ENCODE measurements around the gene FRMD6.
"Not testable (repeated sequence)": the region's sequence is repeated elsewhere in the genome, so short reads cannot be mapped to it uniquely, and the experiment has no call there.

Gene FRMD6

DNA sequence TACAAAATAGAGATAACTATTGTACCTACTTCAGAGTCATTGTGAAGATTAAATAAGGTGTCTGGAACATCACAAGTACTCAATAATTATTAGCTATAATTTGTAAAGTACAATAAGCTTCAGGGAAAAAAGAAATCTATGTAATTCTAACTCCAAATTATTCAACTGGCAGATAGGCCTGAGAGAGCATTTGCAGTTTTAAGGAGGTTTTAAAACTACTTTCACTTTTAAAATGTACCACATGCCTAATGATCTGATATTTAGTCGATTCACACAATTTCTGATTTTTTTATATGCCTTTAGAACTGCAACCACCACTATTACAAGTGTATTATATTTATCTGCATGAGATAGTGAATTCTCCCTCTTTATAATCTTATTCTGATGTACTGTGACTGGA, 24.9 kb upstream of the FRMD6 start:
- Histone ChIP-seq H3K4me1 (ENCODE audit: control insufficient read depth in 1 of 2, insufficient read depth in 2 of 2, low read length in 2 of 2) (no peaks in the 10 kb centered on the region), H3K36me3 (ENCODE audit: control insufficient read depth in 1 of 2, insufficient read depth in 2 of 2, low read length in 2 of 2) (no peaks in the 10 kb centered on the region), H3K4me3 (ENCODE audit: low read depth in 1 of 2, low read length in 2 of 2) (no peak overlapping the region), H3K9ac (ENCODE audit: low read depth in 1 of 2, low read length in 2 of 2) (no peak overlapping the region), H3K9me3 (ENCODE audit: control insufficient read depth in 1 of 2, low read length in 2 of 2) (no peaks in the 10 kb centered on the region), H3K27ac (ENCODE audit: low read depth, low read length) (no peak overlapping the region), H3K27me3 (ENCODE audit: control insufficient read depth in 1 of 2, insufficient read depth in 2 of 2, low read length in 2 of 2) (no peaks in the 10 kb centered on the region)

DNA sequence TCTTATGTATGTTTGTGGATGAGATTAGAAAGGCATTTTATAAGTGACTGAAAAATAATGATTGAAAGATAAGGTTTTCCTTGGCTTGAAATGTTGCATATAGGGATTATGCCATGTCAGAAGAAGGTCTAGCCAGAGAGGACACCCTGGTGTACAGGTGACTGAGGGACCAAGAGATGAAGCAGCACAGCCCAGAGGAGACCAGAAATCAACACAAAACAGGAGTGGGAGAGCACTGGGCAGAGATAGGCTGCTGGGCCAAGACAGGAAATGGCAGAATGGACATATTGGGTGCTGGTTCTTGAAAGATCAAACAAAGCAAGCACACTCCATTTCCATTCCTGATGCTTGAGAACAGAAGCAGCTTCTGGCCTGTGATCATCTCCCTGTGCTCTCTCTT, 24.4 kb upstream of the FRMD6 start:
- H3K27me3 ChIP-seq (ENCODE audit: control insufficient read depth in 1 of 2, insufficient read depth in 2 of 2, low read length in 2 of 2), result no peaks in the 10 kb centered on the region
- H3K27ac ChIP-seq (ENCODE audit: low read depth, low read length), result no peak overlapping the region
- no peaks in the 10 kb centered on the region for H3K9me3 ChIP-seq (ENCODE audit: control insufficient read depth in 1 of 2, low read length in 2 of 2)
- H3K4me1 ChIP-seq (ENCODE audit: control insufficient read depth in 1 of 2, insufficient read depth in 2 of 2, low read length in 2 of 2), result no peaks in the 10 kb centered on the region
- no peak overlapping the region for H3K4me3 ChIP-seq (ENCODE audit: low read depth in 1 of 2, low read length in 2 of 2)
- H3K9ac ChIP-seq (ENCODE audit: low read depth in 1 of 2, low read length in 2 of 2), result no peak overlapping the region
- H3K36me3 ChIP-seq (ENCODE audit: control insufficient read depth in 1 of 2, insufficient read depth in 2 of 2, low read length in 2 of 2), result no peaks in the 10 kb centered on the region

DNA sequence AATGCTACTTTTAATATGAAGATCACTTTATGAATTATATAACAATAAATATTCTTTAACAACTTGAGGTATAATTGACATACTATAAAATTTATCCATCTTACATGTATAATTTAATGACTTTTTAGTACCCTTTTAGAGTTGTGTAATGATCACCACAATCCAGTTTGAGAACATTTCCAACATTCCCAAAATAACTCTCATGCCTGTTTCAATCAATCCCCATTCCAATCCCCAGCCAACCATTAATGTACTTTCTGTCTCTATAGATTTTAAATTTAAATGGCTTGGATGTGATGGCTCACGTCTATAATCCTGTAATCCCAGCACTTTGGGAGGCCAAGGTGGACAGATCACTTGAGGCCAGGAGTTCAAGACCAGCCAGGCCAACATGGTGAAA, 23.5 kb upstream of the FRMD6 start:
- no peaks in the 10 kb centered on the region for H3K27me3 ChIP-seq (ENCODE audit: control insufficient read depth in 1 of 2, insufficient read depth in 2 of 2, low read length in 2 of 2)
- H3K9ac ChIP-seq (ENCODE audit: low read depth in 1 of 2, low read length in 2 of 2), result no peak overlapping the region
- H3K27ac ChIP-seq (ENCODE audit: low read depth, low read length), result no peak overlapping the region
- H3K36me3 ChIP-seq (ENCODE audit: control insufficient read depth in 1 of 2, insufficient read depth in 2 of 2, low read length in 2 of 2), result no peaks in the 10 kb centered on the region
- H3K4me1 ChIP-seq (ENCODE audit: control insufficient read depth in 1 of 2, insufficient read depth in 2 of 2, low read length in 2 of 2), result no peaks in the 10 kb centered on the region
- no peaks in the 10 kb centered on the region for H3K9me3 ChIP-seq (ENCODE audit: control insufficient read depth in 1 of 2, low read length in 2 of 2)
- H3K4me3 ChIP-seq (ENCODE audit: low read depth in 1 of 2, low read length in 2 of 2), result no peak overlapping the region

DNA sequence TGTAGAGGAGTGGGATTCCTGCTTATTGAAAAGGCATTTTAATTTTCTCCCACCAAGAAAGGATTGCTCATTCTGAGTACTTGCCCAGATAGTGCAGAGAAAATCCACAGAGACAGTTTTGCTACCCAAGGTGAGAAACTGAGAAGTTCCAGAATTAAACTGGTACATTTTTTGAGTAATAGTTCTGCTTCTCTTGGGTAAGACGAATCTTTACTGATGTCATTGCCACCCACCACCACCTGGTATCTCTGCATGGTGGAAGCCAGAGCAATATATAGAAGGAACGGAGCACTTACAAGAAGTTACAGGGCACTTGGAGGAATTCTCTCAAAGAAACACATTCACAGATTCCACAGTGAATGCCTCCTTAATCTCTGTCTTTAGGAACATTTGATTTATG, 20.7 kb upstream of the FRMD6 start:
- no peaks in the 10 kb centered on the region for H3K9me3 ChIP-seq (ENCODE audit: control insufficient read depth in 1 of 2, low read length in 2 of 2)
- H3K4me3 ChIP-seq (ENCODE audit: low read depth in 1 of 2, low read length in 2 of 2), result no peak overlapping the region
- H3K9ac ChIP-seq (ENCODE audit: low read depth in 1 of 2, low read length in 2 of 2), result no peak overlapping the region
- H3K36me3 ChIP-seq (ENCODE audit: control insufficient read depth in 1 of 2, insufficient read depth in 2 of 2, low read length in 2 of 2), result no peaks in the 10 kb centered on the region
- H3K4me1 ChIP-seq (ENCODE audit: control insufficient read depth in 1 of 2, insufficient read depth in 2 of 2, low read length in 2 of 2), result no peaks in the 10 kb centered on the region
- H3K27ac ChIP-seq (ENCODE audit: low read depth, low read length), result no peak overlapping the region
- H3K27me3 ChIP-seq (ENCODE audit: control insufficient read depth in 1 of 2, insufficient read depth in 2 of 2, low read length in 2 of 2), result peaks cover 0 to 2% of the 10 kb centered on the region in 2 donors

DNA sequence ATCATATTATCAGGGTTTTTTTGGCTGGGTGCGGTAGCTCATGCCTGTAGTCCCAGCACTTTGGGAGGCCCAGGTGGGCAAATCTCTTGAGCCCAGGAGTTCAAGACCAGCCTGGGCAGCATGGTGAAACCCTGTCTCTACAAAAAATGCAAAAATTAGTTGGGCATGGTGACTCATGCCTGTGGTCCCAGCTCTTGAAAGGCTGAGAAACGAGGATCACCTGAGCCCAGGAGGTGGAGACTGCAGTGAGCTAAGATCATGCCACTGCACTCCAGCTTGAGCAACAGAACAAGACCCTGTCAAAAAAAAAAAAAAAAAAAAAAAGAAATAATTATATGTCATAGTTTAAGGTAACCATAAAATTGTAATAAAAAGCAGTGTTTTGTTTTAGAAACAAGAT, 18.4 kb upstream of the FRMD6 start:
- not testable (repeated sequence) for H3K4me1 ChIP-seq (ENCODE audit: control insufficient read depth in 1 of 2, insufficient read depth in 2 of 2, low read length in 2 of 2); H3K36me3 ChIP-seq (ENCODE audit: control insufficient read depth in 1 of 2, insufficient read depth in 2 of 2, low read length in 2 of 2); H3K9me3 ChIP-seq (ENCODE audit: control insufficient read depth in 1 of 2, low read length in 2 of 2); H3K27me3 ChIP-seq (ENCODE audit: control insufficient read depth in 1 of 2, insufficient read depth in 2 of 2, low read length in 2 of 2); H3K4me3 ChIP-seq (ENCODE audit: low read depth in 1 of 2, low read length in 2 of 2); H3K9ac ChIP-seq (ENCODE audit: low read depth in 1 of 2, low read length in 2 of 2); H3K27ac ChIP-seq (ENCODE audit: low read depth, low read length)

DNA sequence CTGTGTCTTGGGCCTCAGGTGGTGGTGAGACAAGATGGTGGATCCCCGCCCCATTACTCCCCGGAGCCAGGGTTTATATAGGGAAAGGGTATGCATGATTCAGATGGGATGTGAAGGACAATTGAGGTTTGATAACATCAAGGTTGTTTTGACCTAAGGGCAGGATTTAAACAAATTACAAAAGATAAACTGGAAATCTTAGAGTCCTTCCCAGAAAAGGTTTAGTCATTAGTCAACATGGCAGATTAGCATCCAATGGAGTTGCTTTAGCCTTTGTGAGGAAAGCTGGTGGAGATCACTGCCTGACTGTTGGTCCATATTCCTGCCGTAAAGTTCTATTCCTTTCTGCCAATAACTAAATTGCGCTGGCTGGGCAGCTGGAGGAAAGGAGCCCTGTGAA, 15.6 kb upstream of the FRMD6 start:
- Histone ChIP-seq H3K4me3 (ENCODE audit: low read depth in 1 of 2, low read length in 2 of 2) (no peak overlapping the region), H3K27me3 (ENCODE audit: control insufficient read depth in 1 of 2, insufficient read depth in 2 of 2, low read length in 2 of 2) (peaks cover 0 to 6% of the 10 kb centered on the region in 2 donors), H3K9ac (ENCODE audit: low read depth in 1 of 2, low read length in 2 of 2) (no peak overlapping the region), H3K27ac (ENCODE audit: low read depth, low read length) (no peak overlapping the region), H3K9me3 (ENCODE audit: control insufficient read depth in 1 of 2, low read length in 2 of 2) (no peaks in the 10 kb centered on the region), H3K36me3 (ENCODE audit: control insufficient read depth in 1 of 2, insufficient read depth in 2 of 2, low read length in 2 of 2) (no peaks in the 10 kb centered on the region), H3K4me1 (ENCODE audit: control insufficient read depth in 1 of 2, insufficient read depth in 2 of 2, low read length in 2 of 2) (no peaks in the 10 kb centered on the region)

DNA sequence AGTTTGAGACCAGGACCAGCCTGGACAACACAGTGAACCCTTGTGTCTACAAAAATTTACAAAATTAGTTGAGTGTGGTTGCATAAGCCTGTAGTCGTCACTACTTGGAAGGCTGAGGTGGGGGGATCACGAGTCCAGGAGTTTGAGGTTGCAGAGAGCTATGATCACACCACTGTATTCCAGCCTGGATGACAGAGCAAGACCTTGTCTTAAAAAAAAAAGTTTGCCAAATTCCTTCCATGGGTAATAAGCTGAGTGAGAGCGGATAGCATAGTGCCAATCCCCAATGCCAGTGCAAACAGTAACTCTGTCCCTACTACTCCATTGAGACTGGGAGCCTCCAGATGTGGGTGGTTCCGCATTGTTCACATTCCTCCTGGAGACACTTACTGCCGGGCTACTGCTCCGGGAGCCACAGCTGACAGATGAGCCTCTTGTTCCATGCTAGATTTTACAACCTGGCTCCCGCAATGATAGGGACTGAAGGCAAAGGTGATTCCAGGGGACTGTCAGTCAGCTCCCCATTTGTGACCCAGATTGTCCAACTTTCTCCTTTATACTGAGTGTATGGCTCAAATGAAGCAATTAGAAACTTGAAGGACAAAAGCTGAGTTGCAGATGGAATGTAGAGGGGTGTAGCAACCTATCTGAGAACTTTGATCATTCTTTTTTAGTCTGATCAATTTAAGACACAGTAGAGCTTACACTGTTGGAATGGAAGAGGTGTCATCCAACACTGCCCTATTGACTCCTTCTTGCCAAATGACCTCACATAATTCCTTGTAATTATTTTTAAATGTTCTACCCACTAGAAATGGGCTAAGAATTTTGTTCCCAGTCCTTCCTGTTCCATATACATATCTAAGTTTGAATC, 13.4 kb upstream of the FRMD6 start:
- Histone ChIP-seq H3K9ac (ENCODE audit: low read depth in 1 of 2, low read length in 2 of 2) (no peak overlapping the region), H3K9me3 (ENCODE audit: control insufficient read depth in 1 of 2, low read length in 2 of 2) (no peaks in the 10 kb centered on the region), H3K4me1 (ENCODE audit: control insufficient read depth in 1 of 2, insufficient read depth in 2 of 2, low read length in 2 of 2) (no peaks in the 10 kb centered on the region), H3K4me3 (ENCODE audit: low read depth in 1 of 2, low read length in 2 of 2) (no peak overlapping the region), H3K27ac (ENCODE audit: low read depth, low read length) (no peak overlapping the region), H3K36me3 (ENCODE audit: control insufficient read depth in 1 of 2, insufficient read depth in 2 of 2, low read length in 2 of 2) (no peaks in the 10 kb centered on the region), H3K27me3 (ENCODE audit: control insufficient read depth in 1 of 2, insufficient read depth in 2 of 2, low read length in 2 of 2) (peaks cover 0 to 6% of the 10 kb centered on the region in 2 donors)

DNA sequence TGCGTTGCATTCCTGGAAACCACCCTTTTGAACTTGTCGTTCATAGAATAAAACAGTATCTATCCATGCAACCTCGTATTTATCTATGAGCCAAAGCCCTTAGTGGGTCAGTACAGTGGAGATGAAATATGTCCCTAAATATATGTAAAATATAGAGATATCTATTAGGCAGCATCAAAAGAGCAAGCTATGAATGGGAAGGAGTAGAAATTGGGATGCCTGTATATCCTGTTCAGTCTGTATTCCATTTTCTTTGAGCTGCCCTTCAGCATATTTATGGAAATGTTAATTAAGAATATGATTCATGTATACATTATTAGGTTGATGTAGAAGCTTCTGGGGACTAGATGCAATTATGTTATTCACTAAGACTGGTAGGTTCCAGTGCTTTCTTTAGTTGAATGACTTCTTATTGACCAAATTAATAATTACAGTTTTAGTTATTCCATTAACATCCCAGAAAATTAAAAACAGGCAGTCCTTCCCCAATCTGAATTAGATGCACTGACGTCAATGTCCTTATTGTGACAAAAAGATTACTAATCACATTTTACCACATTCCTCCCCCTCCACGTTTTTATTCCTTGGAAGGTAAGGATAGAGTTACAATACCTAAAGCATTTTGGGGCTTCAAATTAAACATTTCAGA, 11.9 kb upstream of the FRMD6 start:
- no peaks in the 10 kb centered on the region for H3K9me3 ChIP-seq (ENCODE audit: control insufficient read depth in 1 of 2, low read length in 2 of 2)
- H3K4me3 ChIP-seq (ENCODE audit: low read depth in 1 of 2, low read length in 2 of 2), result no peak overlapping the region
- H3K4me1 ChIP-seq (ENCODE audit: control insufficient read depth in 1 of 2, insufficient read depth in 2 of 2, low read length in 2 of 2), result no peaks in the 10 kb centered on the region
- H3K27me3 ChIP-seq (ENCODE audit: control insufficient read depth in 1 of 2, insufficient read depth in 2 of 2, low read length in 2 of 2), result peaks cover 0 to 6% of the 10 kb centered on the region in 2 donors
- H3K36me3 ChIP-seq (ENCODE audit: control insufficient read depth in 1 of 2, insufficient read depth in 2 of 2, low read length in 2 of 2), result no peaks in the 10 kb centered on the region
- no peak overlapping the region for H3K9ac ChIP-seq (ENCODE audit: low read depth in 1 of 2, low read length in 2 of 2)
- H3K27ac ChIP-seq (ENCODE audit: low read depth, low read length), result no peak overlapping the region

DNA sequence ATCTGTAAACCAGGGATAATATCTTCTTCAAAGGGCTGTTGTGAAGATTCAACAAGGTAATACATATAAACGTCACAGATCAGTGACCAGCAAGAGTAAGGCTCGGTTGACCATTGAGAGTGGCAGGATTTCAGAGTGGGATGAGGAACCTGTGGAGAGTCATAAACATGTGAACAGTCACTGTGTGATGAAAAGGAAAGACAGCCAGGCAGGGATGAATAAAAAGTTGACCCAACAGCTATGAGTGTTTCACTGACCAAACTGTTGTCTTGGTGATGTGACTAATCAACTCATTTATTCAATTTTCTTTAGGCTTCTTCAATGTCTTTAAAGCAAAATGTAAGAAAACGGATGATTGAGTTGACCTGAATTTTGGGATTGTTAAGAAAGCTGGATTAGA, 8.6 kb upstream of the FRMD6 start:
- no peaks in the 10 kb centered on the region for H3K27me3 ChIP-seq (ENCODE audit: control insufficient read depth in 1 of 2, insufficient read depth in 2 of 2, low read length in 2 of 2)
- no peak overlapping the region for H3K4me3 ChIP-seq (ENCODE audit: low read depth in 1 of 2, low read length in 2 of 2)
- no peak overlapping the region for H3K9ac ChIP-seq (ENCODE audit: low read depth in 1 of 2, low read length in 2 of 2)
- H3K27ac ChIP-seq (ENCODE audit: low read depth, low read length), result no peak overlapping the region
- no peaks in the 10 kb centered on the region for H3K9me3 ChIP-seq (ENCODE audit: control insufficient read depth in 1 of 2, low read length in 2 of 2)
- no peaks in the 10 kb centered on the region for H3K4me1 ChIP-seq (ENCODE audit: control insufficient read depth in 1 of 2, insufficient read depth in 2 of 2, low read length in 2 of 2)
- no peaks in the 10 kb centered on the region for H3K36me3 ChIP-seq (ENCODE audit: control insufficient read depth in 1 of 2, insufficient read depth in 2 of 2, low read length in 2 of 2)

DNA sequence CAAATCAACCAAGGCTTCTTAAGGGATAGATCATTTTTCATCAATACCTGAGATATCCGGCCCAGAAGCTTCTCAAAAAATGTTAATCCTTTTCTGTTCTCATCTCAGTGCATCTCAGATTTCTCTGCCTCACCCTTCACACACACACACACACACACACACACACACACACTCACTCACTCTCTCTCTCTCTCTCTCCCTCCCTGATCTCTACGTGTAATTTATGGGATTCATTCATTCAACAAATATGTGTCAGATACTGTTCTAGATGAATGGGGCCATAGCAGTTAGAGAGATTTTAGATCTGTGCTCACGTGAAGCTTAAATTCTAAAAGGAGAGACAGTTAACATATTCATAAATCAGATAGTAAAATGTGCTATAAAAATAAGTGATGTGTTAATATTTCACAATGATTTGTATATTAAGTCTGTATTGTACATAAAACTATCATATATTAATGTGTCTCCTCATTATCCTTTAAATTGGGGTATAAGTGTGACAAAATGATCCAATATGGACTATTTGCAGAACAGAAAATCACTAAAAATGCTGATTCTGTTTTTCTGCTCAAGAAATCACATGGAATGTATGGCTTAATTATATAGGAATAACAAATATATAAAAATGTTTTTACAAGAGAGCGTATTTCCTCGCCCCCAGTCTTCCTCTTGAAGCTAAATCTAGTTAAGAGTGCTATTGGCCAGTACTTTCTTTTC, 7.3 kb upstream of the FRMD6 start:
- Histone ChIP-seq H3K9ac (ENCODE audit: low read depth in 1 of 2, low read length in 2 of 2) (no peak overlapping the region), H3K36me3 (ENCODE audit: control insufficient read depth in 1 of 2, insufficient read depth in 2 of 2, low read length in 2 of 2) (no peaks in the 10 kb centered on the region), H3K27ac (ENCODE audit: low read depth, low read length) (no peak overlapping the region), H3K27me3 (ENCODE audit: control insufficient read depth in 1 of 2, insufficient read depth in 2 of 2, low read length in 2 of 2) (no peaks in the 10 kb centered on the region), H3K9me3 (ENCODE audit: control insufficient read depth in 1 of 2, low read length in 2 of 2) (no peaks in the 10 kb centered on the region), H3K4me1 (ENCODE audit: control insufficient read depth in 1 of 2, insufficient read depth in 2 of 2, low read length in 2 of 2) (no peaks in the 10 kb centered on the region), H3K4me3 (ENCODE audit: low read depth in 1 of 2, low read length in 2 of 2) (no peak overlapping the region)
